ENCODE data around the gene GCC2. TPM values are rescaled to one million over a fixed set of nuclear protein-coding genes. Genes with fewer than 3 reads are reported as not detected.

Gene GCC2
- total and polyA plus RNA-seq, 11 donors = 6.4 to 39.5 (median 25.0) TPM

- no peaks in the 10 kb centered on the region for H3K27me3 ChIP-seq
- ATAC-seq = no peak
- no peaks in the 10 kb centered on the region for H3K36me3 ChIP-seq
- DNase-seq = no peak
- intact Hi-C loops (cut with DNase I) = loop anchor here in 8 of 10 donors (5.0 to 10.0 kb wide), 4 partner anchors 41 to 99 kb away; no protein-coding TSS in a partner anchor
- TF ChIP-seq POLR2A (IDR thresholded peaks at IDR 0.05) (no peak), CTCF (IDR thresholded peaks at IDR 0.05) (no peak)
- WGBS, 4 donors = 87 to 89% (median 88%) methylated on average over 7 of the region's 7 CpGs
- no peak overlapping the region for H3K27ac ChIP-seq
- no peaks in the 10 kb centered on the region for H3K9me3 ChIP-seq
- peaks cover 1 to 39% (median 20%) of the 10 kb centered on the region in 12 donors for H3K4me1 ChIP-seq
- H3K4me3 ChIP-seq = peak overlapping the region in 7 of 12 donors; percentile 71 to 98 (median 79)
Measured at GRCh38 chr2:108536133-108536780, 87.3 kb downstream of the GCC2 start.

GRCh38 chr2:108536911-108537310 lies 87.9 kb downstream of the GCC2 start:
- no peak overlapping the region for H3K4me3 ChIP-seq
- WGBS, 4 donors = 86 to 93% (median 91%) methylated on average over 5 of the region's 5 CpGs
- no peaks in the 10 kb centered on the region for H3K27me3 ChIP-seq
- H3K27ac ChIP-seq = no peak overlapping the region
- no peak for TF ChIP-seq CTCF (IDR thresholded peaks at IDR 0.05)
- no peak for TF ChIP-seq POLR2A (IDR thresholded peaks at IDR 0.05)
- DNase-seq (no peak), ATAC-seq (no peak)
- peaks cover 3 to 44% (median 26%) of the 10 kb centered on the region in 12 donors for H3K4me1 ChIP-seq
- no peaks in the 10 kb centered on the region for H3K9me3 ChIP-seq
- no peaks in the 10 kb centered on the region for H3K36me3 ChIP-seq
- intact Hi-C loops (cut with DNase I) = loop anchor here in 8 of 10 donors (5.0 to 10.0 kb wide), 4 partner anchors 40 to 98 kb away; no protein-coding TSS in a partner anchor

GRCh38 chr2:108538000-108538625 lies 89.1 kb downstream of the GCC2 start:
- DNase-seq (no peak), ATAC-seq (no peak)
- Histone ChIP-seq H3K27ac (no peak overlapping the region), H3K4me1 (peaks cover 3 to 53% (median 33%) of the 10 kb centered on the region in 12 donors), H3K27me3 (no peaks in the 10 kb centered on the region), H3K36me3 (no peaks in the 10 kb centered on the region), H3K4me3 (no peak overlapping the region), H3K9me3 (no peaks in the 10 kb centered on the region)
- 58 to 62% (median 60%) methylated on average over 5 of the region's 5 CpGs for WGBS, 4 donors
- intact Hi-C loops (cut with DNase I) = loop anchor here in 8 of 10 donors (5.0 to 10.0 kb wide), 4 partner anchors 39 to 97 kb away; no protein-coding TSS in a partner anchor
- TF ChIP-seq CTCF (IDR thresholded peaks at IDR 0.05) (no peak), POLR2A (IDR thresholded peaks at IDR 0.05) (no peak)

GRCh38 chr2:108541451-108541850 lies 92.4 kb downstream of the GCC2 start:
- Histone ChIP-seq H3K4me3 (no peak overlapping the region), H3K36me3 (no peaks in the 10 kb centered on the region), H3K27ac (peak overlapping the region in 2 of 12 donors; percentile 5 to 19), H3K4me1 (peaks cover 0 to 38% (median 19%) of the 10 kb centered on the region in 12 donors), H3K9me3 (no peaks in the 10 kb centered on the region), H3K27me3 (no peaks in the 10 kb centered on the region)
- WGBS, 4 donors = 54 to 74% (median 65%) methylated on average over 4 of the region's 4 CpGs
- intact Hi-C loops (cut with DNase I) = no loop called here
- TF ChIP-seq CTCF (IDR thresholded peaks at IDR 0.05) (no peak), POLR2A (IDR thresholded peaks at IDR 0.05) (no peak)
- ATAC-seq (no peak), DNase-seq (no peak)
